ENCODE results near the gene DAP. TPM values are rescaled to one million over a fixed set of nuclear protein-coding genes. Genes with fewer than 3 reads are reported as not detected.

DAP gene
- 74.7 and 77.6 TPM in 2 replicates for total RNA-seq (2022)
- percentile 83 among the genes with signal in this experiment for Bru-seq, nascent RNA
- BruChase-seq, experiment 1, labeled RNA remaining after a 2-hour chase, result percentile 71 among the genes with signal in this experiment
- percentile 72 among the genes with signal in this experiment for BruChase-seq, experiment 2, labeled RNA remaining after a 6-hour chase
- long read RNA-seq, transcript DAP-201 (4 exons, 2,339 nt), result major isoform, 184 of 196 reads
- long read RNA-seq, partial matches to known transcripts, result 2 of 196 reads
- long read RNA-seq, other reads (novel, unspliced or antisense), result 8 of 196 reads

GRCh38 chr5:10761185-10761932, at the start of gene DAP:
TSS of gene DAP (minus strand) at chr5:10761234. CDS start at chr5:10761068, 166 bp downstream.
- Mint-ChIP-seq H3K4me3 (ENCODE audit: unreplicated experiment) (peak within 1 kb of the TSS; percentile 86), H3K4me1 (ENCODE audit: low read depth, unreplicated experiment) (peaks cover 19% of the 10 kb centered on the region), H3K9me3 (ENCODE audit: unreplicated experiment) (no peaks in the 10 kb centered on the region), H3K36me3 (ENCODE audit: insufficient read depth, unreplicated experiment) (peaks cover 19% of the 10 kb centered on the region), H3K27ac (ENCODE audit: unreplicated experiment) (peak within 1 kb of the TSS; percentile 81), H3K27me3 (ENCODE audit: insufficient read depth, unreplicated experiment) (no peaks in the 10 kb centered on the region)
- TF ChIP-seq CTCF (IDR thresholded peaks at IDR 0.05; ENCODE audit: insufficient read depth in 1 of 2, low read depth in 1 of 2, low read length in 1 of 2, severe bottlenecking in 1 of 2, unreplicated experiment in 1 of 2), result no peak
- H3K27me3 ChIP-seq (replicated peaks; ENCODE audit: control insufficient read depth, insufficient read depth, low read length), result no peaks in the 10 kb centered on the region
- peak; percentile 80 to 88 for DNase-seq
- peak within 1 kb of the TSS; percentile 61 for H3K4me3 ChIP-seq (ENCODE audit: low read depth, low read length)
- ChIA-PET CTCF (no interaction called here), POLR2A (interaction anchor here (0.9 kb wide), 1 partner anchor 98 kb away, joined by 3 read pairs; no protein-coding TSS in a partner anchor)
- intact Hi-C loops (cut with micrococcal nuclease; ENCODE audit: unreplicated experiment), result loop anchor here (2.0 to 5.0 kb wide), 3 partner anchors 59 to 97 kb away; no protein-coding TSS in a partner anchor
- H3K36me3 ChIP-seq (ENCODE audit: control insufficient read depth, insufficient read depth, low read length), result no peaks in the 10 kb centered on the region
- H3K9me3 ChIP-seq, result no peaks in the 10 kb centered on the region
- peaks cover 13% of the 10 kb centered on the region; the same call in 1 of the 2 replicates for H3K4me1 ChIP-seq
- TSS peak; percentile 72 for BruUV-seq (replicated peaks)

- Mint-ChIP-seq H3K4me3 (ENCODE audit: unreplicated experiment) (no peak overlapping the region), H3K36me3 (ENCODE audit: insufficient read depth, unreplicated experiment) (no peaks in the 10 kb centered on the region), H3K27me3 (ENCODE audit: insufficient read depth, unreplicated experiment) (no peaks in the 10 kb centered on the region), H3K4me1 (ENCODE audit: low read depth, unreplicated experiment) (no peaks in the 10 kb centered on the region), H3K27ac (ENCODE audit: unreplicated experiment) (no peak overlapping the region), H3K9me3 (ENCODE audit: unreplicated experiment) (no peaks in the 10 kb centered on the region)
- ChIA-PET CTCF (no interaction called here), POLR2A (no interaction called here)
- Histone ChIP-seq H3K27me3 (replicated peaks; ENCODE audit: control insufficient read depth, insufficient read depth, low read length) (no peaks in the 10 kb centered on the region; the same call in 1 of the 2 replicates), H3K9me3 (no peaks in the 10 kb centered on the region), H3K36me3 (ENCODE audit: control insufficient read depth, insufficient read depth, low read length) (no peaks in the 10 kb centered on the region), H3K4me1 (no peaks in the 10 kb centered on the region), H3K4me3 (ENCODE audit: low read depth, low read length) (no peak overlapping the region)
- TF ChIP-seq CTCF (IDR thresholded peaks at IDR 0.05; ENCODE audit: insufficient read depth in 1 of 2, low read depth in 1 of 2, low read length in 1 of 2, severe bottlenecking in 1 of 2, unreplicated experiment in 1 of 2), result no peak
- intact Hi-C loops (cut with micrococcal nuclease; ENCODE audit: unreplicated experiment), result no loop called here
- DNase-seq, result no peak
- no TSS peak for BruUV-seq (replicated peaks)
Observed at GRCh38 chr5:10808347-10809226, 47.6 kb upstream of the DAP start.

All from Caco-2 (cell line).